Measurements from ENCODE around the gene ATP6V0A1.

DNA sequence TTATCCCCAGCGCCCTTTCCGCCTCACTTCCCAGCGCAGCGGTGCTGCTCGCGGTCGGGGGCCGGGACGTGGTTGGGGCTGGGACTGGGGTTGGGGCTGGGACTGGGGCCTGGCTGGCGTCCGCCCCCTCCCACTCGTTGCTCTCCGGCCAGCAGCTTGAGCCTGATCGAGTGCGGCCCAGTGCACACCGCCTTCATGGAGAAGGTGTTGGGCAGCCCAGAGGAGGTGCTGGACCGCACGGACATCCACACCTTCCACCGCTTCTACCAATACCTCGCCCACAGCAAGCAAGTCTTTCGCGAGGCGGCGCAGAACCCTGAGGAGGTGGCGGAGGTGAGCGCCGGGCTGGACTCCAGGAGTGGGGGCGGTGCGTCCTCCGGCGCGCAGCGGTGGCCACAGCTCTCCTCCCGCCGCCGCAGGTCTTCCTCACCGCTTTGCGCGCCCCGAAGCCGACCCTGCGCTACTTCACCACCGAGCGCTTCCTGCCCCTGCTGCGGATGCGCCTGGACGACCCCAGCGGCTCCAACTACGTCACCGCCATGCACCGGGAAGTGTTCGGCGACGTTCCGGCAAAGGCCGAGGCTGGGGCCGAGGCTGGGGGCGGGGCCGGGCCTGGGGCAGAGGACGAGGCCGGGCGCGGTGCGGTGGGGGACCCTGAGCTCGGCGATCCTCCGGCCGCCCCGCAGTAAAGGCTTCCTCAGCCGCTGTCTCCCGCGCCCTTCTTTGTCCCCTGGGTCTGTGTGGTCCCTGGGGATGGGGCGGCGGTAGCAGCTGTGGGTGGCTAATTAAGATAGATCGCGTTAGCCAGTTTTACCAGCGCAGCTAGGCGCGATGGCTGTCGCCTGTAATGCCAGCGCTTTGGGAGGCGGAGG is 95.8 kb downstream of the ATP6V0A1 start:
- TF ChIP-seq EZH2 (IDR thresholded peaks at IDR 0.05) (no peak), CTCF (IDR thresholded peaks at IDR 0.05) (no peak), EZH2phosphoT487 (IDR thresholded peaks at IDR 0.05) (no peak)

Data from neural progenitor cell (in vitro differentiated cells).